Myocyte (in vitro differentiated cells): ENCODE measurements around the gene PIGBOS1. TPM values are rescaled to one million over a fixed set of nuclear protein-coding genes. Genes with fewer than 3 reads are reported as not detected.
"Not testable (repeated sequence)": the region's sequence is repeated elsewhere in the genome, so short reads cannot be mapped to it uniquely, and the experiment has no call there.

Experiments used
- DNase-seq: peaks from one replicate; pipeline ENCODE4 v3.0.0-alpha.2; 2012; ENCODE audit warnings: low read depth
- polyA plus RNA-seq: library from polyadenylated mRNA; unstranded; fragments of >200 nt; gene quantifications from one replicate; pipeline ENCODE4 v1.2.1, GENCODE V29; 2012; ENCODE audit warnings: missing spikeins
- total RNA-seq: library from RNA; depleted of rRNA; stranded (reverse); fragments of >200 nt; gene quantifications from 2 replicates; pipeline ENCODE4 v1.2.3, GENCODE V29; 2014

The PIGBOS1 gene, protein sequence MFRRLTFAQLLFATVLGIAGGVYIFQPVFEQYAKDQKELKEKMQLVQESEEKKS
- total RNA-seq: 6.2 and 9.7 TPM in 2 replicates
- polyA plus RNA-seq: 11.9 TPM

DNA sequence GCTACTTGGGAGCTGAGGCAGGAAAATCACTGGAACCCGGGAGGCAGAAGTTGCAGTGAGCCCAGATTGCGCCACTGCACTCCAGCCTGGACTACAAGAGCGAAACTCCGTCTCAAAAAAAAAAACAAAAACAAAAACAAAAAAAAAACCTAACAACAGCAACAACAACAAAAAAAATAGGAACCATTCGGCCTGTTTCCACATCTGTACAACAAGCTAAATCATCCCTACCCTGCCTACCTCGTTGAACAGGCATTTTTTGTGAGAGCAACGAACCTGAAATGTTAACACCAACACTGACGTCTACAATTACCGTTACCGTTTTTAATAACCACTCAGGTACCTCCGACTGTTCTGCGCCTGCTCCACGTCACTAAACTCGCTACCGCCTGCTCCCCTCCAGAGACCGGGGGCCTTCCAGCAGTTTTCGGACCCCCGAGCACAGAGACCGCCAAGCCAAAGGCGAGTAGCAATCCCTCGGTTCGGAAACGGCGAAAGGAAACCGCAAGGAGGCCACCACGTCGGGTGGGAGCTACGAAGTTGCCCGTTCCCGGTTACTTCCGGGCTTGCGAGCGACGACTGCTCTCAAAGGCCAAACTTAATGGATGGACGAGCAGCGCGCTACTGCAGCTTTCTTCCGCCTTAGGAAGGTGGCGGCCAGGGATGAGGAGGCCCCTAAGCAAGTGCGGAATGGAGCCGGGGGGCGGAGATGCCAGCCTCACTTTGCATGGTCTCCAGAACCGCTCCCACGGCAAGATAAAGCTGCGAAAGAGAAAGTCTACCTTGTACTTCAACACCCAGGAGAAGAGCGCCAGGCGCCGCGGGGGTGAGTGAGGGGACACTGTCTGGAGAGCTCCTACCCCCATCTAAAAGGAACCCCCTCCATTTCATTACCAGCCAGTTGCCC lies at the start of gene PIGBOS1, which contains the start of gene PIGB:
TSS of gene PIGBOS1 (minus strand) at position 536 of the 907 bp plus-strand sequence. CDS start 1,331 bp downstream, outside the sequence.
TSS of gene PIGB (plus strand) at position 635 of the 907 bp plus-strand sequence. CDS start at position 664, 29 bp downstream.
- peak; percentile 89 for DNase-seq

DNA sequence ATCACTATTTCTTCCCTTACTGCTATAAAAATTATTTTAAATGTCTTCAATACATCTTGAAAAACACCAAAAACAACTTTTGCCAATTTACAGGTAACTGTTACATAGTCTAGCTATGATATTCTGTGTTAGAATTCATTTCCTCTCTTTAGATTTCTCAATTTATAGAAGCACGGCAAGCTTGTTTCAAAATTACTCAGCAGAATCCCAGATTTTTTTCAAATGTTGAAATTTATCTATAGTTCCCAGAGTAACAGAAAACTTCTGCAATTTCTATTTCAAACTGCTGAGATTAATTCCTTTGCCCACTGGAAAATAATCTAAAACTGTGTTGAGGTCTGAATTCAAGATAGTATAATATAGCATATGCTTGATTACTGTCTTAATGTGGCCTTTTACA lies 48.1 kb upstream of the PIGBOS1 start:
- DNase-seq: no peak

DNA sequence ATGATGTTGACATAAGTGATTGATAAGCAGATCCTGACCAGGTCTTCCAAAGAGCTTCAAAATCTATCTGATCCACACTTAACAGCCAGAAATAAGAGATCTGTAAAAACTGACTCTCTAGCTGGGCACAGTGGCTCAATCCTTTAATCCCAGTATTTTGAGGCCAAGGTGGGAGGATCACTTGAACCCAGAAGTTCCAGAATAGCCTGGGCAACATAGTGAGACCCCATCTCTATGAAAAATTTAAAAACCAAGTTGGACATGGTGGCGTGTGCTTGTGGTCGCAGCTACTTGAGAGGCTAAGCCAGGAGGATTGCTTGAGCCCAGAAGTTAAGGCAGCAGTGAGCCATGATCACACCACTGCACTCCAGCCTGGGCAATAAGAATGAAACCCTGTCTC lies 43.7 kb upstream of the PIGBOS1 start:
- no peak for DNase-seq

GRCh38 chr15:55361048-55361447 lies 42.1 kb upstream of the PIGBOS1 start:
- no peak for DNase-seq

DNA sequence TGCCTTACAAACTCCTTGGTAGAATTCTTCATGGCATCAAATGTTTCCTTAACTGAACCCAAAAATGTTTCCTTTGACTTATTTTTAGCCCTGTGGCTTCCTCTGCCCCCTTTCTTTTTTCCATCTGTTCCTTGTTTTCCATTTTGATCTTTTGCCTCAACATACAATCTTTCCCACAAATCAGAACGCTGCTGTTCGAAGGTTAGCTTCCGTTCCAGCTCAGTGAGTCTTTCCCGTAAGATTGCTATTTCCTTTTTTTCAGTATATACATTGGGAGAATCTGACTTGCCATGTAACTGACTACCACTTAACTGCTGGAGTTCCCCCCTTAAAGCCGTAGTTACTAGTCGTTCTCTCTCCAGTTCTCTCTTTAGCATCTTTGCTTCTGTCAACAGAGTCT lies 41.3 kb upstream of the PIGBOS1 start:
- DNase-seq: no peak

- no peak for DNase-seq
Observed at GRCh38 chr15:55358471-55358870, 39.5 kb upstream of the PIGBOS1 start.

DNA sequence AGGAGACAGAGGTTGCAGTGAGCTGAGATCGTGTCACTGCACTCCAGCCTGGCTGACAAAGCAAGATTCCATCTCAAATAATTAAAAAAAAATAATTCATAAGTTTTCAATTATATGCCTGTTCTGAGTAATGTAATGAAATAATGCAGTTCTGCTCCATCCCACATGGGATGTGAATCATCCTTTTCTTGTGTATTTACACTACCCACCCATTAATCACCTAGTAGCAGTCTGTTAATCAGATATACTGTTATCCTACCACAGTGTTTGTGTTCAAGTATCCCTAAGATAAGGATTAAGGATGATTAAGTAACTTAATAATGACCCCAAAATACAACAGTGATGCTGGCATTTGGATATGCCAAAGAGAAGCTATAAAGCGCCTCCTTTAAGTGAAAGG lies 38.9 kb upstream of the PIGBOS1 start:
- no peak for DNase-seq

GRCh38 chr15:55356985-55357585 lies 38.2 kb upstream of the PIGBOS1 start:
- DNase-seq: no peak

GRCh38 chr15:55353025-55353424 lies 34.1 kb upstream of the PIGBOS1 start:
- DNase-seq: no peak

- no peak for DNase-seq
Observed at GRCh38 chr15:55349282-55349681, 30.4 kb upstream of the PIGBOS1 start.

DNA sequence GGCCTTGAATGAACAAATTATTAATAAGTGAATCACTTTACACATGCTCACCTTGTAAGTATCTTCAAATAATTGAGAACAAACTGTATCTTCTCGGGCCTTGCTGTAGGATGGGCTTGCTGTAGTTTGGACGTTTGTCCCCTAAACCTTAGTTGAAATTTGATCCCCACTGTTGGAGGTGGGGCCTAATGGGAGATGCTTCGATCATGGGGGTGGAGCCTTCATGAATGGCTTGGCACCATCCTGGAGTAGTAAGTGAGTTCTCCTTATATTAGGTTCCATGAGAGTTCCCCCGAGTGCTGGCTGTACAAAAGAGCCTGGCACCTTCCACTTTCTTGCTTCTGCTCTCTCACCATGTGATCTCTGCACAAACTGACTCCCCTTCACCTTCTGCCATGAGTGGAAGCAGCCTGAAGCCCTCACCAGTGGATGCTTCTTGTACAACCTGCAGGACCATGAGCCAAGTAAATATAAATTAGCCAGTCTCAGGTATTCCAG lies 29.4 kb upstream of the PIGBOS1 start:
- DNase-seq: no peak

GRCh38 chr15:55344206-55344605 lies 25.3 kb upstream of the PIGBOS1 start:
- DNase-seq: peak; percentile 17

DNA sequence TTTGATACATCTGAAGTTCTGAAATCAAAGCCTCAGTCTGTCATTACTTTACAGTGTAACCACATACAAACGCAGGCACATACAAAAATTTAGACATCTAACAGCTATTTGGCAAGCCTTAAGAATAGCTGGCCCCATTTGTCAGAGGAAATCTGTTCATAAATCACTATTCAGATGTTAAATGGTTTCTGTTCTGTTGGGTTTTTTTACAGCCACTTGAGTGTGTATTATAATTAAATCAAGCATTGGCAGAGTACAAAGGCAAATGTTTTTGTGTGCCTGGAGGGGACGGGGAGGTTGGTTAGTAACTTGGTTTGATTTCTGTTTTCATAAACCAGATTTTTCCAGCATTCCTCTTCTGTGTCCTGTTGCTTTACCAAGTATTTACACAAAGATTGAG lies 24.2 kb upstream of the PIGBOS1 start:
- no peak for DNase-seq

DNA sequence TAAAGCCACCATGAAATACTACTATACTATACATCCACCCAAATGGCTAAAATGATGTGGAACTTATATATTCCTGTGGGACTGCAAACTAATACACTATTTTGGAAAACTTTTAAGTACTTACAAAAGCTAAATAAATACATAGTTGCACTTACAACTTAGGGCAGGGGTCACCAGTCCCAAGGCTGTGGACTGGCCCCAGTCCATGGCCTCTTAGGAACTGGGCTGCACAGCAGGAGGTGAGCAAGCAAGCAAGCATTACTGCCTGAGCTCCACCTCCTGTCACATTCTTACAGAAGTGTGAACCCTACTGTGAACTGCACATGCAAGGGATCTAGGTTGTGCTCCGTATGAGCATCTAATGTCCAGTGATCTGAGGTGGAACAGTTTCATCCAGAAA lies 18.2 kb upstream of the PIGBOS1 start:
- DNase-seq: no peak

- no peak for DNase-seq
Observed at GRCh38 chr15:55334997-55335396, 16.1 kb upstream of the PIGBOS1 start.

- DNase-seq: no peak
Observed at GRCh38 chr15:55334371-55334770, 15.4 kb upstream of the PIGBOS1 start.

- no peak for DNase-seq
Observed at GRCh38 chr15:55327387-55327786, 8.5 kb upstream of the PIGBOS1 start.

DNA sequence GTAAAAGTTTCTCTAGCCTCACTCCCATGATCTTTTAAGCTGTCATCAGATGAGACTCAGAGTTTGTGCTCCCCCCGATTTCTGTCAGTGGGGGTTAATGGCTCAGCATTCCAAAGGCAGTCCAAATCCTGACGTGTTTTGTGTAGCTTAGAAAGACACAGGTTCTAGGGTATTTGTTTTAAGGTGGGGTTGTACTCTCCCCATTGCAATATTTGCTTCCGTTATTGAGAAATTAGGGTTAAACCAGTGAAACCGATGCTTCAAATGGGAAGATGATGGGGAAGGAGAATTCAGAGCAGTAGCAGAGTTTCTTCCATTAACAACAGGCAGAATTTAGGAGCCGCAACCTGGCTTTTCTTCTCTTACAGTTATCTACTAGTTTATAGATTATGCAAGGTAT lies 3.5 kb upstream of the PIGBOS1 start:
- DNase-seq: no peak

DNA sequence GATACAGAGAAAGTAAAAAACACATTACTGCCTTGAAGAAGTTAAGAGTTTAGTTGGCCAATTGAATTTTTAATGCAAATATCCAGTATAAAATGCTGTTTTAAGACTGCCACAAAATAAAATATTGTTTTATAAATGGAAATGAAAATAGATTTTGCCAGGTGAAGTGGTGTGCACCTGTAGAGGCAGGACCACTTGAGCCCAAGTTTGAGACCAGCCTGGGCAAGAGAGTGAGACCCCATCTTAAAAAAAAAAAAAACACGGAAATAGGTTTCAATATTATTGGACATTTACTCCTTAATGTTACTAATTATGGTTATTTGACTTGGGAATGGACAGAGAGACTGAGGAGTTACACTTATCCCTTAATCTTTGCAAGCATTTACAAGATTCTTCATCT lies 2.0 kb upstream of the PIGBOS1 start:
- no peak for DNase-seq

- DNase-seq: no peak
Observed at GRCh38 chr15:55320238-55320550, 1.3 kb upstream of the PIGBOS1 start.

DNA sequence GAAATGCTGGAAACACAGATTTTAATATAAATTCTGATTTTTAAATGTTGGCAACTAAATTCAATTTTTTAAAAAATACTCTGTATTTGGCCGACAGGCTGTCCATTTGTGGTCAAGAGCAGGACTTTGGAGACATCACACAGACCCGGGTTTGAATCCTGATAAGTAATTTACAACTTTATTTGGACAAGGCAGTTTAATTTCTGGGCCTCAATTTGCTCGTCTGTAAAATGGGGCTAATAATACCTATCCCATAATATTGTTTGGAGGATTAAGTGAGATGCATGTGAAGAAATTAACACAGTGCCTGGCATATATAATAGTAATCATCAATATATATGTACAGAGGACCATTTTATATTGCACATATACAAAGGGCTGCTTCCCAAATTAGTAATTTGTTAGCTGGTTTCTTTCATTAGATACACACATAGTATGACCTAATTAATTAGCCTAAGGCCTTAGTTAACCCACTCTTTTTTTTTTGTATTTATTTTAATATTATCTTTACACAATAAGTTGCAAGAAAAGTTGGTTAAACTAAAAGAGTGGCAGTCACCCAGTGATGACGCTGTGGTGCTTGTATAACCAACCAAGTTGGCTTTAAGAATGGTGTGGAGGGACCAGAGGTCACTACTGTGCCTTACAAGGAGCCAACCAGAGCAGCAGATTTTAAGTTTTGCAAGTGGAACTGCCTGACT lies 764 bp upstream of the PIGBOS1 start:
- DNase-seq: peak; percentile 50

- DNase-seq: not testable (repeated sequence)
Observed at GRCh38 chr15:55302801-55303200, 16.1 kb downstream of the PIGBOS1 start.
